Stimulated activated CD8-positive, alpha-beta memory T cell treated with anti-CD3 and anti-CD28 coated beads, Interleukin-4, amount 100 ng/mL, for 24 hours (primary cell): ENCODE data around the gene VAV2.
A peak's percentile ranks its signal among the peaks of the same experiment; 100 is the strongest.

Source experiments
- DNase-seq: peaks from one replicate; pipeline ENCODE4 v3.0.0-alpha.2; 2020; ENCODE audit warnings: low read depth

Gene VAV2

GRCh38 chr9:133739408-133740280 is 252.5 kb downstream of the VAV2 start:
- DNase-seq = no peak

GRCh38 chr9:133738640-133739225 is 253.4 kb downstream of the VAV2 start:
- no peak for DNase-seq

GRCh38 chr9:133737774-133738639 is 254.1 kb downstream of the VAV2 start, which contains the start of gene SARDH:
SARDH (minus strand) TSS chr9:133738352; CDS start chr9:133734173, 4,179 bp downstream.
- peak; percentile 46 for DNase-seq

GRCh38 chr9:133737071-133737773 is 254.9 kb downstream of the VAV2 start:
- DNase-seq = no peak

- DNase-seq = no peak
Measured at GRCh38 chr9:133735931-133736330, 256.2 kb downstream of the VAV2 start.

GRCh38 chr9:133735415-133735775 is 256.7 kb downstream of the VAV2 start:
- no peak for DNase-seq

GRCh38 chr9:133734590-133735414 is 257.3 kb downstream of the VAV2 start:
- no peak for DNase-seq

GRCh38 chr9:133733796-133734533 is 258.2 kb downstream of the VAV2 start:
- DNase-seq = no peak

GRCh38 chr9:133733421-133733795 is 258.7 kb downstream of the VAV2 start:
- DNase-seq = no peak

GRCh38 chr9:133732639-133733408 is 259.3 kb downstream of the VAV2 start:
- DNase-seq = no peak

- no peak for DNase-seq
Measured at GRCh38 chr9:133731876-133732638, 260.1 kb downstream of the VAV2 start.

GRCh38 chr9:133730994-133731715 is 261.0 kb downstream of the VAV2 start:
- DNase-seq = no peak

- no peak for DNase-seq
Measured at GRCh38 chr9:133729617-133730281, 262.4 kb downstream of the VAV2 start.

GRCh38 chr9:133728856-133729616 is 263.1 kb downstream of the VAV2 start:
- no peak for DNase-seq

GRCh38 chr9:133727876-133728441 is 264.2 kb downstream of the VAV2 start:
- no peak for DNase-seq

- DNase-seq = no peak
Measured at GRCh38 chr9:133727277-133727875, 264.7 kb downstream of the VAV2 start.
